Uterus (tissue), 2 donors: ENCODE results near the gene RIPOR2.

Source experiments
- CTCF ChIP-seq, 4 experiments: fragments of 200-600 bp in 2 of 4; fragments of 450-650 bp in 2 of 4; sonication (generic) in 2 of 4; IDR thresholded peaks; one replicate each; pipeline ENCODE4 v1.5.1; 2016 to 2019; ENCODE audit warnings: antibody characterized with exemption in 4 of 4, mild to moderate bottlenecking in 2 of 4, moderate library complexity in 1 of 4
- POLR2A ChIP-seq, 2 donors: fragments of 450-650 bp; IDR thresholded peaks; one replicate each; pipeline ENCODE4 v1.6.1; 2016; ENCODE audit warnings: antibody characterized with exemption in 2 of 2, mild to moderate bottlenecking in 1 of 2, moderate library complexity in 1 of 2

GRCh38 chr6:24971067-24971466, 35.3 kb upstream of the RIPOR2 start:
- TF ChIP-seq CTCF (IDR thresholded peaks at IDR 0.05), result no peak
- TF ChIP-seq POLR2A (IDR thresholded peaks at IDR 0.05), result no peak
